HG02938 (cell line): Measurements from ENCODE around the gene ACTR10.

Experiments used
- ATAC-seq: cut with Tn5 transposase; IDR thresholded peaks from one replicate; pipeline ENCODE4 v1.9.1; 2021; ENCODE audit warnings: mild to moderate bottlenecking, moderate library complexity; ENCODE audit not compliant: unreplicated experiment

ACTR10 gene

GRCh38 chr14:58199726-58200479 is at the start of gene ACTR10:
Gene ACTR10 (plus strand): TSS chr14:58200149. CDS start chr14:58200218, 69 bp downstream.
- peak; percentile 87 for ATAC-seq

GRCh38 chr14:58150243-58150805 is 49.6 kb upstream of the ACTR10 start:
- ATAC-seq, result no peak

GRCh38 chr14:58151133-58152013 is 48.6 kb upstream of the ACTR10 start:
- peak; percentile 33 for ATAC-seq

- ATAC-seq, result peak; percentile 77
Observed at GRCh38 chr14:58152014-58152857, 47.7 kb upstream of the ACTR10 start, which contains the start of gene ARMH4. Gene ARMH4 (minus strand): TSS chr14:58152213. CDS start chr14:58139358, 12,855 bp downstream.

GRCh38 chr14:58160561-58160960 is 39.4 kb upstream of the ACTR10 start:
- ATAC-seq, result no peak

- peak; percentile 47 for ATAC-seq
Observed at GRCh38 chr14:58166005-58166983, 33.7 kb upstream of the ACTR10 start.

- ATAC-seq, result no peak
Observed at GRCh38 chr14:58167057-58167456, 32.9 kb upstream of the ACTR10 start.

GRCh38 chr14:58167891-58168290 is 32.1 kb upstream of the ACTR10 start:
- no peak for ATAC-seq

GRCh38 chr14:58171090-58171489 is 28.9 kb upstream of the ACTR10 start:
- ATAC-seq, result peak; percentile 93

GRCh38 chr14:58177125-58177524 is 22.8 kb upstream of the ACTR10 start:
- ATAC-seq, result no peak

- no peak for ATAC-seq
Observed at GRCh38 chr14:58189176-58189575, 10.8 kb upstream of the ACTR10 start.

- ATAC-seq, result no peak
Observed at GRCh38 chr14:58191763-58192601, 8.0 kb upstream of the ACTR10 start.

- no peak for ATAC-seq
Observed at GRCh38 chr14:58193542-58193941, 6.4 kb upstream of the ACTR10 start.

GRCh38 chr14:58196198-58196597 is 3.8 kb upstream of the ACTR10 start:
- no peak for ATAC-seq

GRCh38 chr14:58198086-58198485 is 1.9 kb upstream of the ACTR10 start:
- ATAC-seq, result no peak

- ATAC-seq, result peak; percentile 18
Observed at GRCh38 chr14:58200480-58200841, 512 bp downstream of the ACTR10 start.

GRCh38 chr14:58200846-58201245 is 897 bp downstream of the ACTR10 start:
- ATAC-seq, result no peak

- ATAC-seq, result no peak
Observed at GRCh38 chr14:58213176-58213575, 13.2 kb downstream of the ACTR10 start.
